H1 (cell line): ENCODE data around the gene GRID1. TPM values are rescaled to one million over a fixed set of nuclear protein-coding genes. Genes with fewer than 3 reads are reported as not detected.

Experiments used
- CTCF ChIA-PET: fragments of 300-600 bp; sonication (Branson Sonifier 250); formaldehyde crosslinking; loops from one replicate; lab custom pipeline; 2021; ENCODE audit not compliant: partially characterized antibody; lab: Charles Lee
- POLR2A ChIA-PET: fragments of 300-600 bp; sonication (Branson Sonifier 250); formaldehyde crosslinking; loops from one replicate; lab custom pipeline; 2021; ENCODE audit warnings: inconsistent platforms; ENCODE audit not compliant: partially characterized antibody; lab: Charles Lee
- DNase-seq, 2 experiments: peaks; one replicate each; pipeline versions ENCODE4 v3.0.0 to v3.0.0-alpha.2; 2010 to 2022; ENCODE audit warnings: low spot score in 2 of 2, low read depth in 1 of 2, mixed read lengths in 1 of 2
- FAIRE-seq: peaks from 2 replicates; lab custom pipeline; 2011; peaks lifted over from hg19 to GRCh38; lab: Jason Lieb, UNC
- H2AFZ ChIP-seq: 2 replicates; pipeline ENCODE4 v1.8.1; 2012; ENCODE audit warnings: low read length, inconsistent platforms
- H2AK5ac ChIP-seq: 2 replicates; pipeline ENCODE4 v1.6.1; 2013; ENCODE audit warnings: low read depth, low read length
- H2BK120ac ChIP-seq: replicated peaks from 2 replicates; pipeline ENCODE3; 2013; ENCODE audit warnings: low read depth, low read length, inconsistent platforms
- H2BK12ac ChIP-seq: 2 replicates; pipeline ENCODE4 v1.6.1; 2013; ENCODE audit warnings: low read depth, low read length
- H2BK15ac ChIP-seq: 2 replicates; pipeline ENCODE4 v1.6.1; 2013; ENCODE audit warnings: low read length
- H2BK20ac ChIP-seq: 2 replicates; pipeline ENCODE4 v1.6.1; 2013; ENCODE audit warnings: low read length
- H2BK5ac ChIP-seq: 2 replicates; pipeline ENCODE4 v1.6.1; 2013; ENCODE audit warnings: low read depth, low read length
- H3K14ac ChIP-seq: 2 replicates; pipeline ENCODE4 v1.6.1; 2013; ENCODE audit warnings: inconsistent platforms; ENCODE audit not compliant: insufficient read length
- H3K18ac ChIP-seq: 2 replicates; pipeline ENCODE4 v1.6.1; 2013; ENCODE audit warnings: low read length; ENCODE audit errors: extremely low read depth
- H3K23ac ChIP-seq: 2 replicates; pipeline ENCODE4 v1.6.1; 2013; ENCODE audit warnings: inconsistent platforms; ENCODE audit not compliant: insufficient read length
- H3K23me2 ChIP-seq: 2 replicates; pipeline ENCODE4 v1.6.1; 2013; ENCODE audit warnings: low read depth, low read length
- H3K27ac ChIP-seq: 2 replicates; pipeline ENCODE4 v1.6.1; 2011; ENCODE audit warnings: low read depth, low read length, inconsistent platforms
- H3K27me3 ChIP-seq, 4 experiments: replicated peaks in 1 of 4; 1 replicate in 1 of 4; 2 replicates in 3 of 4; pipeline versions ENCODE4 v1.6.1 to v1.8.1; 2011 to 2013; ENCODE audit warnings: low read length in 3 of 4, mild to moderate bottlenecking in 3 of 4, inconsistent platforms in 2 of 4, mixed read lengths in 2 of 4, moderate library complexity in 1 of 4; ENCODE audit not compliant: control insufficient read depth in 3 of 4, insufficient read depth in 3 of 4; ENCODE audit errors: extremely low read depth in 1 of 4
- H3K36me3 ChIP-seq, 4 experiments: 2 replicates each; pipeline versions ENCODE4 v1.6.1 to v1.8.1; 2011 to 2013; ENCODE audit warnings: mild to moderate bottlenecking in 4 of 4, low read length in 3 of 4, moderate library complexity in 2 of 4, control low read depth in 1 of 4, inconsistent platforms in 1 of 4; ENCODE audit not compliant: insufficient read depth in 4 of 4, control insufficient read depth in 2 of 4
- H3K4ac ChIP-seq: replicated peaks from 2 replicates; pipeline ENCODE3; 2013; ENCODE audit warnings: low read length, low read depth, mixed read lengths, inconsistent platforms; ENCODE audit not compliant: insufficient read length
- H3K4me1 ChIP-seq, 4 experiments: replicated peaks in 1 of 4; 1 replicate in 1 of 4; 2 replicates in 3 of 4; pipeline versions ENCODE4 v1.6.1 to v1.8.1; 2011 to 2013; ENCODE audit warnings: low read length in 3 of 4, inconsistent platforms in 2 of 4, mixed read lengths in 1 of 4; ENCODE audit not compliant: insufficient read depth in 4 of 4, control insufficient read depth in 3 of 4
- H3K4me2 ChIP-seq, 2 experiments: 2 replicates each; pipeline versions ENCODE4 v1.6.1 to v1.8.1; 2011 to 2013; ENCODE audit warnings: low read depth in 2 of 2, low read length in 2 of 2, control low read depth in 1 of 2, inconsistent platforms in 1 of 2, mild to moderate bottlenecking in 1 of 2; ENCODE audit not compliant: insufficient read depth in 1 of 2
- H3K4me3 ChIP-seq, 4 experiments: fragments of 200-600, 300-600 bp in 1 of 4; sonication (generic), shearing (Covaris generic), sonication (Bioruptor Twin) in 1 of 4; 2 replicates each; pipeline versions ENCODE4 v1.5.1 to v1.8.1; 2011 to 2016; ENCODE audit warnings: low read length in 4 of 4, low read depth in 3 of 4, control low read depth in 2 of 4, inconsistent platforms in 2 of 4, mild to moderate bottlenecking in 2 of 4, mixed read lengths in 1 of 4, moderate library complexity in 1 of 4; ENCODE audit not compliant: insufficient read depth in 2 of 4; ENCODE audit errors: extremely low read depth in 1 of 4
- H3K56ac ChIP-seq: replicated peaks from 2 replicates; pipeline ENCODE3; 2013; ENCODE audit warnings: low read depth, mild to moderate bottlenecking, mixed read lengths, low read length, inconsistent platforms; ENCODE audit not compliant: insufficient read length
- H3K79me1 ChIP-seq: 2 replicates; pipeline ENCODE4 v1.6.1; 2013; ENCODE audit warnings: low read depth, low read length, control low read depth
- H3K79me2 ChIP-seq, 2 experiments: 2 replicates each; pipeline versions ENCODE4 v1.6.1 to v1.8.1; 2012 to 2013; ENCODE audit warnings: low read length in 2 of 2, mild to moderate bottlenecking in 2 of 2, inconsistent platforms in 1 of 2; ENCODE audit not compliant: insufficient read depth in 2 of 2, control insufficient read depth in 1 of 2
- H3K9ac ChIP-seq, 4 experiments: replicated peaks in 1 of 4; 1 replicate in 1 of 4; 2 replicates in 3 of 4; pipeline versions ENCODE4 v1.6.1 to v1.8.1; 2011 to 2013; ENCODE audit warnings: low read depth in 3 of 4, low read length in 3 of 4, control low read depth in 2 of 4, mild to moderate bottlenecking in 2 of 4, moderate library complexity in 2 of 4, inconsistent platforms in 1 of 4; ENCODE audit errors: extremely low read depth in 1 of 4
- H3K9me3 ChIP-seq, 2 experiments: 2 replicates each; pipeline versions ENCODE4 v1.6.1 to v1.8.1; 2012 to 2013; ENCODE audit warnings: mild to moderate bottlenecking in 2 of 2, moderate library complexity in 2 of 2, control low read depth in 1 of 2, inconsistent platforms in 1 of 2, low read depth in 1 of 2, low read length in 1 of 2, mixed read lengths in 1 of 2; ENCODE audit not compliant: insufficient read depth in 2 of 2
- H4K20me1 ChIP-seq, 2 experiments: replicated peaks in 1 of 2; 2 replicates each; pipeline versions ENCODE3 to v1.8.1; 2011 to 2013; ENCODE audit warnings: inconsistent platforms in 2 of 2, low read length in 2 of 2, mild to moderate bottlenecking in 1 of 2; ENCODE audit not compliant: insufficient read depth in 2 of 2, control insufficient read depth in 1 of 2
- H4K5ac ChIP-seq: 2 replicates; pipeline ENCODE4 v1.6.1; 2013; ENCODE audit warnings: low read length, low read depth, mixed read lengths, inconsistent platforms; ENCODE audit not compliant: insufficient read length
- H4K8ac ChIP-seq: 2 replicates; pipeline ENCODE4 v1.8.0; 2013; ENCODE audit warnings: mild to moderate bottlenecking, moderate library complexity, low read length, inconsistent platforms; ENCODE audit not compliant: insufficient read depth; ENCODE audit errors: extremely low read depth
- H4K91ac ChIP-seq: replicated peaks from 2 replicates; pipeline ENCODE3; 2013; ENCODE audit warnings: low read length, mixed read lengths, inconsistent platforms; ENCODE audit not compliant: insufficient read length
- BACH1 ChIP-seq: IDR thresholded peaks from 2 replicates; pipeline ENCODE4 v1.6.1; 2012; ENCODE audit warnings: low read length, improper control_type of control experiment
- CBX8 ChIP-seq: fragments of 300-800, 300-1000 bp; sonication (generic); IDR thresholded peaks from 2 replicates; pipeline ENCODE4 v1.7.1; 2016; ENCODE audit warnings: low read depth, low read length, borderline replicate concordance
- EZH2 ChIP-seq: fragments of 200-600 bp; sonication (generic); IDR thresholded peaks from 2 replicates; pipeline ENCODE4 v1.7.1; 2012; ENCODE audit warnings: low read depth, mild to moderate bottlenecking, moderate library complexity, low read length, inconsistent platforms; ENCODE audit not compliant: severe bottlenecking
- FOSL1 ChIP-seq: IDR thresholded peaks from 2 replicates; pipeline ENCODE4 v1.6.1; 2011; ENCODE audit warnings: mild to moderate bottlenecking, low read depth, low read length, moderate library complexity; ENCODE audit not compliant: insufficient read depth
- GTF2F1 ChIP-seq: IDR thresholded peaks from 2 replicates; pipeline ENCODE4 v1.6.1; 2012; ENCODE audit warnings: low read depth, low read length, improper control_type of control experiment, borderline replicate concordance
- JUN ChIP-seq: IDR thresholded peaks from 2 replicates; pipeline ENCODE4 v1.6.1; 2011; ENCODE audit warnings: low read depth, mild to moderate bottlenecking, improper control_type of control experiment, low read length
- KDM5A ChIP-seq: fragments of 200-600 bp; IDR thresholded peaks from 2 replicates; pipeline ENCODE4 v1.7.1; 2012; ENCODE audit warnings: mild to moderate bottlenecking, low read length, inconsistent platforms, mixed read lengths
- NANOG ChIP-seq: IDR thresholded peaks from 2 replicates; pipeline ENCODE4 v1.6.1; 2011; ENCODE audit warnings: low read length, low read depth, mild to moderate bottlenecking, inconsistent platforms; ENCODE audit not compliant: insufficient read depth, poor library complexity, severe bottlenecking
- POLR2AphosphoS5 ChIP-seq: IDR thresholded peaks from 2 replicates; pipeline ENCODE4 v1.6.1; 2011; ENCODE audit warnings: low read depth, low read length
- RAD21 ChIP-seq, 2 experiments: IDR thresholded peaks in 1 of 2; conservative IDR thresholded peaks in 1 of 2; 2 replicates each; pipeline ENCODE4 v1.6.1; 2011; ENCODE audit warnings: low read depth in 2 of 2, low read length in 2 of 2, improper control_type of control experiment in 1 of 2, inconsistent platforms in 1 of 2, mild to moderate bottlenecking in 1 of 2, moderate library complexity in 1 of 2
- RBBP5 ChIP-seq: IDR thresholded peaks from 2 replicates; pipeline ENCODE4 v1.7.1; 2012; ENCODE audit warnings: low read depth, mild to moderate bottlenecking, inconsistent platforms, low read length, moderate library complexity, borderline replicate concordance
- SP1 ChIP-seq: IDR thresholded peaks from 2 replicates; pipeline ENCODE4 v1.6.1; 2011; ENCODE audit warnings: low read depth, low read length
- YY1 ChIP-seq: IDR thresholded peaks from 2 replicates; pipeline ENCODE4 v1.6.1; 2011; ENCODE audit warnings: low read depth, mild to moderate bottlenecking, low read length
- WGBS, 2 experiments: shearing (Covaris generic) in 1 of 2; methylation state at CpG; one replicate each; pipeline versions ENCODE4 v1.1.6 to v1.1.7; 2013 to 2015; ENCODE audit warnings: low lambda C conversion rate in 2 of 2, mixed read lengths in 2 of 2, inconsistent platforms in 1 of 2, low coverage in 1 of 2, missing lambda C conversion rate in 1 of 2; ENCODE audit not compliant: insufficient replicate concordance in 2 of 2, insufficient coverage in 1 of 2, insufficient read length in 1 of 2; ENCODE audit errors: extremely low coverage in 1 of 2, missing lambda C conversion rate in 1 of 2; 5-methylcytosine and 5-hydroxymethylcytosine counted together
- polyA plus RNA-seq, 7 experiments: library from polyadenylated mRNA; depleted of rRNA in 3 of 7; stranded (reverse) in 5 of 7; unstranded in 2 of 7; fragments of >200 nt in 5 of 7; fragments of 200-250 nt in 2 of 7; gene quantifications; 1 replicate in 5 of 7; 2 replicates in 1 of 7; 4 replicates in 1 of 7; pipeline versions ENCODE4 v1.2.1 to v1.2.3, GENCODE V29; 2011 to 2013; ENCODE audit warnings: missing spikeins in 2 of 7, mixed read lengths in 2 of 7
- total RNA-seq: library from RNA; stranded (reverse); fragmentation: NEBNext Ultra II Directional; extraction: Animal tissue kit (Norgen Biotek cat#: 25700); gene quantifications from 2 replicates; pipeline ENCODE4 v1.2.1, GENCODE V29; 2021

Gene GRID1
- total and polyA plus RNA-seq, 2 of the 8 experiments (the other 6 are each of a cell fraction or from before 2014, with no cell fraction given), result 0.22 to 0.30 TPM

- Histone ChIP-seq H2BK15ac (no peak overlapping the region; the same call in 1 of the 2 replicates), H3K4me2 (no peak overlapping the region), H4K5ac (no peak overlapping the region), H4K91ac (no peak overlapping the region), H3K27ac (no peak overlapping the region), H2BK120ac (no peak overlapping the region), H3K23me2 (no peaks in the 10 kb centered on the region), H3K79me1 (no peaks in the 10 kb centered on the region), H2BK12ac (no peak overlapping the region; the same call in 1 of the 2 replicates), H4K8ac (no peak overlapping the region), H3K23ac (no peak overlapping the region), H3K14ac (no peak overlapping the region), H3K79me2 (no peaks in the 10 kb centered on the region), H3K9ac (no peak overlapping the region), H2AFZ (no peak overlapping the region), H2BK20ac (no peak overlapping the region), H3K27me3 (no peaks in the 10 kb centered on the region; a peak in 1 of 7 replicates), H3K4me3 (no peak overlapping the region), H2BK5ac (no peak overlapping the region), H3K18ac (no peak overlapping the region), H3K9me3 (no peaks in the 10 kb centered on the region; a peak in 1 of 4 replicates), H3K4me1 (no peaks in the 10 kb centered on the region), H3K56ac (no peak overlapping the region), H3K4ac (no peak overlapping the region), H3K36me3 (no peaks in the 10 kb centered on the region), H2AK5ac (no peak overlapping the region), H4K20me1 (no peaks in the 10 kb centered on the region)
- FAIRE-seq (peak; percentile 57), DNase-seq (peak; percentile 47 to 83)
- CTCF ChIA-PET, result interaction anchor here (0.6 to 7.1 kb wide), 38 partner anchors 9 to 1220 kb away, joined by 3 to 42 read pairs (median 4); no protein-coding TSS in a partner anchor
- POLR2A ChIA-PET, result no interaction called here
- WGBS, 2 experiments, result 50% methylated on average over 11 of the region's 11 CpGs; no CpG with 5 or more reads in 1 of the 2 experiments
- TF ChIP-seq RBBP5 (no peak), YY1 (peak; percentile 48; the same call in 1 of the 2 replicates), EZH2 (no peak), FOSL1 (no peak), KDM5A (no peak), GTF2F1 (no peak), JUN (no peak), POLR2AphosphoS5 (no peak), CBX8 (no peak), RAD21 (IDR thresholded peaks at IDR 0.05 in 1 of 2, conservative IDR thresholded peaks at IDR 0.05 in 1 of 2; ENCODE audit: low read depth in 2 of 2, low read length in 2 of 2) (peak; percentile 81 to 88), NANOG (no peak), BACH1 (no peak), SP1 (no peak)
These were observed 188.0 kb downstream of the GRID1 start for GRCh38 chr10:86178401-86179152.
